T-helper 2 cell treated with Interferon-gamma antibody and Interleukin-4, amounts not matched to agents 5 μg/mL and 100 μg/mL, for 36 hours (primary cell): ENCODE results near the gene ARPC5L.

ENCODE experiments used
- DNase-seq: peaks from one replicate; pipeline ENCODE4 v3.0.0; 2021; ENCODE audit warnings: low spot score
- H3K27ac Mint-ChIP-seq: one replicate; pipeline ENCODE4 v1.8.0; 2021; ENCODE audit warnings: mild to moderate bottlenecking, mixed read lengths
- H3K27me3 Mint-ChIP-seq: one replicate; pipeline ENCODE4 v1.8.0; 2021; ENCODE audit warnings: low read depth, mixed read lengths
- H3K36me3 Mint-ChIP-seq: one replicate; pipeline ENCODE4 v1.8.0; 2021; ENCODE audit warnings: low read depth, mixed read lengths
- H3K4me1 Mint-ChIP-seq: one replicate; pipeline ENCODE4 v1.8.0; 2021; ENCODE audit warnings: low read depth, mixed read lengths
- H3K4me3 Mint-ChIP-seq: one replicate; pipeline ENCODE4 v1.8.0; 2022; ENCODE audit warnings: mild to moderate bottlenecking, moderate library complexity, mixed read lengths
- H3K9me3 Mint-ChIP-seq: one replicate; pipeline ENCODE4 v1.8.0; 2021; ENCODE audit warnings: mixed read lengths

The ARPC5L gene

DNA sequence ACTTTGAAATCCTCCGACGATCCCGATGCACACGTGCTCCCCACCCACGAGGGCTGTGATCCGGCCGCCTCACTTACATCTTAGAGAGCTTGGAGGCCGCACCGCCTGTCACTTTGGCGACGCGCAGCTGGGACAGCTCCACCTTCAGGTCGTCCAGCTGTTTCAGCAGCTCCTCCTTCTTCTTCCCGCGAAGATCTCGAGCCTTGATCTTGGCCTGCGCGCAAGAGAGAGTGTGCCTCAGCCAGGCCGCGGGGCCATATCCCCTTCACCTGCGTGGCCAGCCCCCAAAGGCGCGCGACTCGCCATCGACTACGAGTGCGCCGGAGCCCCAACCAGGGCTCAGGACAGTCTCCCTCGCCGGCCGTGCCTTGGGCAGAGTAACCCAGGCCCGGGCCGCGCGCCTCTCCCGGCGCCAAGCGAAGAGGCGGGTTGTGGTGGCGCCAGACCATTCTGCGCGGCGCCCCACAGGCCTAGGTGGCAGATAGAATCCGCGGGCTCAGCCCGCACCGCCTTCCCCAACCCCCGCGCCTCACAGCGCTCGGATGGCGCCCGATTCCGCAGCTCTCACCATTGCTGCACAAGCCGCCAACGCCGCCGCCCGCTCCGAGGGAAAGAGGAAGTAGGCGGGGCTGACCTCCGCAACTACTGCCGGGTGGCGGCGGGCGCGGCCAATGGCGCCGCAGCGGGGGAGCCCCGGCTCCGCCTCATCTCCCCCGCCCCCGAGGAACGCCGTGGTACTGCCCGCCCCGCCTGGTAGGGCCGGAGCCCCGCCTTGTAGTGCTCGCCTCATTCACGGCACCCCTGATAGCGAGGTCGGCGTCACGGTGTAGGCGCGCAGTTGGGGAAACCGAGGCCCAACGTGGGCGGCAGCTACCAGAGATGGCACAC is at the start of gene ARPC5L, which contains the start of gene RPL35:
TSS of gene ARPC5L (plus strand) at position 789 of the 888 bp plus-strand sequence. CDS start 7,161 bp downstream, outside the sequence.
TSS of gene RPL35 (minus strand) at position 616 of the 888 bp plus-strand sequence. CDS start at position 571, 45 bp downstream.
- Mint-ChIP-seq H3K27ac (peak within 1 kb of the TSS; percentile 97), H3K36me3 (peaks cover 41% of the 10 kb centered on the region), H3K9me3 (no peaks in the 10 kb centered on the region), H3K27me3 (no peaks in the 10 kb centered on the region), H3K4me3 (peak within 1 kb of the TSS; percentile 98), H3K4me1 (peaks cover 20% of the 10 kb centered on the region)
- peak; percentile 95 for DNase-seq

DNA sequence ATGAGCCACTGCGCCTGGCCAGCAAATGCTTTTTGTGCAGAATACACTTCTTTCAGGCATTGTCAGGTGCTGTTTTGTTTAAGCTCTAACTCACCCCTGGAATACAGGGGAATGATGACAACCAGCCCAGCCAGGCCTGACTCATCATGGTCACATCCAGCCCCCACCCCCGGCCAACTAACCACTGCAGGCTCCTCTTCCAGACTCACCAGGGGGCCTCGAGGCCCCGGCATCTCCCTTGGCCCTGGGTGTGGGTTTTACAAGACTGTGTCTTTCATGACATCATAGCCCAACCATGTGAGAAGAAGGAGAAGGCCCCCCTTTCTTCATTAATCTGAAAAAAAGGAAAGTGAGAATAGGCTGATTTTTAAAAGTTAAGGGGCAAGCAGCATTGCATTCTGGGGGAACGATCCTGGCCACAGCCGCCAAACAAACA is 49.5 kb upstream of the ARPC5L start:
- Mint-ChIP-seq H3K27me3 (no peaks in the 10 kb centered on the region), H3K9me3 (no peaks in the 10 kb centered on the region), H3K4me3 (no peak overlapping the region), H3K4me1 (no peaks in the 10 kb centered on the region), H3K27ac (no peak overlapping the region), H3K36me3 (no peaks in the 10 kb centered on the region)
- DNase-seq, result no peak

DNA sequence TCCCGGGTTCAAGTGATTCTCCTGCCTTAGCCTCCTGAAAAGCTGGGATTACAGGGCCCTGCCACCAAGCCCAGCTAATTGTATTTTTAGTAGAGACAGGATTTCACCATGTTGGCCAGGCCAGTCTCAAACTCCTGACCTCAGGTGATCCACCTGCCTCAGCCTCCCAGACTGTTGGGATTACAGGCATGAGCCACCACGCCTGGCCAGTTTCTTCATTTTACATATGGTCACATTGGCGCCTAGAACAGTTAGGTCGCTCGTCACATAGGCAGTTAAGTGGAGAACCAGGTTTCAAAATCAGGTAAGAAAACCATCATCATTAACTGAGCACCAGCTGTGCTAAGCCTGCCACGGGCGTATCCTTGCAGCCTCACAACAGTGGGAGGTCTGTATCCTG is 48.9 kb upstream of the ARPC5L start:
- no peak for DNase-seq
- peaks cover 1% of the 10 kb centered on the region for H3K4me1 Mint-ChIP-seq
- H3K36me3 Mint-ChIP-seq, result no peaks in the 10 kb centered on the region
- H3K9me3 Mint-ChIP-seq, result no peaks in the 10 kb centered on the region
- H3K27ac Mint-ChIP-seq, result no peak overlapping the region
- no peak overlapping the region for H3K4me3 Mint-ChIP-seq
- no peaks in the 10 kb centered on the region for H3K27me3 Mint-ChIP-seq

DNA sequence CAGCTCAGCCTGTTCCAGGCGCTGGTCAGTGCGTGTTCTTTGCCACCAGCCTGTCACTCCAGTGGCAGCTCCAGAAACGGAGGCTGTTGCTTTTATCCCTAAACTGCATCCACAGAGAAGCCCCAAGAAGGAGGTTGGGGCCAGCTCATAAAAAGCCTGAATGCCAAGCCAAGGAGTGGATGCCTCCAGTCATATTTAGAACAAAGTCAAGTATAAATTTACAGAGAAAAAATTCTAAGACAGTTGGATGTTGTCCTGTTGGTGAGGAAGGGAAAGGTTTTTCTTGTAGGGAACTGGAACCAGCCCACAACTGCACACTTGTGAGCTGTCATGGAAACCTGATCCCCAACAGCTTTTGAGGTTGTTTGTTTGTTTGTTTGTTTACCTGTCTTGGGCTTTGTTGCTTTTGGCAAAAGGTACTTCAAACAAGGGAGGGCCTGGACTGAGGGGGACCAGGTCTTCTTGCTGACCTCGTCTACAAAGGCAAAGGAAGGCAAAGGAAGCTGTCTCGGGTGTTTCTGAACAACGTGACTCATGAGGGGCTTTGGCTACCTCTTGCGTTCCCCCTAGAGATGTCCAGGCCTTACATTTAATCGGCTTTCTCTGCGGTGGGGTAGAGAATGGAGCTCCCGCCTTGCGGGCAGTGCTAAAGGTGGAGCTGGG is 48.3 kb upstream of the ARPC5L start:
- Mint-ChIP-seq H3K4me1 (peaks cover 7% of the 10 kb centered on the region), H3K27ac (no peak overlapping the region), H3K27me3 (no peaks in the 10 kb centered on the region), H3K36me3 (no peaks in the 10 kb centered on the region), H3K4me3 (no peak overlapping the region), H3K9me3 (no peaks in the 10 kb centered on the region)
- DNase-seq, result no peak

DNA sequence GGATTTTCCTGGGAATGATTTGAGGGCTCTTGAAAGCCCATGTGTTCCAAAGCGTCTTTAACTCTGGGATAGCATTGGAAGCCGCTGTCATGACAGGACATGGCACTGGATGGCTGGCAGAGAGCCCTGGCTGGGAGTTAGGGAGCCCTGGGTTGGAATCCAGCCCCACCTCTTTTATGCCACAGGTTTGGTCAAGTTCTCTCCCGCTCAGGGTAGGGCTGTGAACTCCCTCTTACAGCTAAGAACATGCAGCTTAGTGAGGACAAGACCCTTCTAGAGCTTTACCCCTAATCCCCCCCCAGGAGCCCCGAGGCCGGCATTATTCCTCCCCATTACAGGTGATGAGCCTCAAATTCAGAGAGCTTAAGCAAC is 47.8 kb upstream of the ARPC5L start:
- Mint-ChIP-seq H3K4me1 (peaks cover 9% of the 10 kb centered on the region), H3K4me3 (no peak overlapping the region), H3K36me3 (no peaks in the 10 kb centered on the region), H3K9me3 (no peaks in the 10 kb centered on the region), H3K27ac (no peak overlapping the region), H3K27me3 (no peaks in the 10 kb centered on the region)
- DNase-seq, result no peak

DNA sequence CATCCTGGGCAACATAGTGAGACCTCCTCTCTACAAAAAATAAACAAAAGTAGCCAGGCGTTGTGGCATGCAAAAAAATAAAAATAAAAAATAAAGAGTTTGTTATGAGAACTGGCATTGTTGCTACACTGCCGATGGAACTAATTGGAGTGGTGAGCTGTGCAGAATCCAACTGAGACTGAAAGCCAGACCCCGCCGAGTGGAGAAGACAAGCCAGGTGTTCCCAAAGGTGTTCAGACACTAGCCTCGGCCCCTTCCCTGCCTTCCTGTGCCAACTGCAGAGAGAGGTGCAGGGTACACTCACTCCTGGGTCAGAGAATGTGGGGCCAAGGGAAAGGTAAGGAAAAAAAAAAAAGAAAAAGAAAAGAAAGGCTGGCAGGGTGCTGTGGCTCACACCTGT is 46.3 kb upstream of the ARPC5L start:
- no peaks in the 10 kb centered on the region for H3K9me3 Mint-ChIP-seq
- no peaks in the 10 kb centered on the region for H3K27me3 Mint-ChIP-seq
- no peak overlapping the region for H3K27ac Mint-ChIP-seq

DNA sequence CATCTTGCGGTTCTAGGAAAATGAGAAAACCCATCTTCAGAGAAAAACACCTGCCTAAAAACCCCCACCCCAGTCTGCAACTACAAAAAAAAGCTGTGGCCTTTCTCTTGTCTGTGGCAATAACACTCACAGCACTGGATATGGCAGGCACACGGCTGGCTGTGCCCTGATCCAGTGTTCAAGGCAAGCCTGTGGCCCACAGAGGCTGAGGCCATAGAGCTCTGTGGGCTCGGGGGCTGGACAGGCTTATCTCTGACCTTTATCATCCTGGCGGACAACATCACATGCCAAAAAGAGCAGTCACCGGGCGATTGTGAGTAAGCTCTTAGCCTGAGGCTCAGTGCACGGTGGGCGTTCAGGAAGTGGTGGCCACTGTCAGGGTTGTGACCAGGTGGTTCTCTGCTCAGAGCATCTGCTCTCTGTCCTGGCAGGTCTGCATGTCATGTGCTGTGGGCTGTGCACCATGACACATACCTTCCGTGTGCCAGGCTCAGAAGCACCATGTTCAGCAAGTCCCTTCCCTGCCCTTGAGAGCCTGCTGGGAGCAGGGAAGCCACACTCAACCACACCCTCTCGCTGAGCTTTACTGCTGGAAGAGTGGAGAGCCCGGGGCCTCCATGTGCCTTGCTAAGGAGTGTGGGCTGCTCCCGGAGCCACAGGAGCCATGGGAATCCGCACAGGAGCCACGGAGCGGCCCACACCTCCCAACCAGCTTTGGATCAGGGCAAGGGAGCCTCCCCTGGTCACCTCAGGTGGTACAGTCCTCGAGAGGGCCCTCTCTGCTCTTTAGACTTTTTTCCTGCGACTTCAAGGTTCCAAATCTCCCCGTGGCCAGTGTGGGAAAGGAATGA is 43.3 kb upstream of the ARPC5L start:
- Mint-ChIP-seq H3K27me3 (peaks cover 4% of the 10 kb centered on the region), H3K36me3 (no peaks in the 10 kb centered on the region)
- peak; percentile 55 for DNase-seq

More for the DNA sequence above, 46.3 kb upstream of the ARPC5L start:
- DNase-seq, result no peak
- peaks cover 9% of the 10 kb centered on the region for H3K4me1 Mint-ChIP-seq
- no peaks in the 10 kb centered on the region for H3K36me3 Mint-ChIP-seq
- H3K4me3 Mint-ChIP-seq, result no peak overlapping the region

DNA sequence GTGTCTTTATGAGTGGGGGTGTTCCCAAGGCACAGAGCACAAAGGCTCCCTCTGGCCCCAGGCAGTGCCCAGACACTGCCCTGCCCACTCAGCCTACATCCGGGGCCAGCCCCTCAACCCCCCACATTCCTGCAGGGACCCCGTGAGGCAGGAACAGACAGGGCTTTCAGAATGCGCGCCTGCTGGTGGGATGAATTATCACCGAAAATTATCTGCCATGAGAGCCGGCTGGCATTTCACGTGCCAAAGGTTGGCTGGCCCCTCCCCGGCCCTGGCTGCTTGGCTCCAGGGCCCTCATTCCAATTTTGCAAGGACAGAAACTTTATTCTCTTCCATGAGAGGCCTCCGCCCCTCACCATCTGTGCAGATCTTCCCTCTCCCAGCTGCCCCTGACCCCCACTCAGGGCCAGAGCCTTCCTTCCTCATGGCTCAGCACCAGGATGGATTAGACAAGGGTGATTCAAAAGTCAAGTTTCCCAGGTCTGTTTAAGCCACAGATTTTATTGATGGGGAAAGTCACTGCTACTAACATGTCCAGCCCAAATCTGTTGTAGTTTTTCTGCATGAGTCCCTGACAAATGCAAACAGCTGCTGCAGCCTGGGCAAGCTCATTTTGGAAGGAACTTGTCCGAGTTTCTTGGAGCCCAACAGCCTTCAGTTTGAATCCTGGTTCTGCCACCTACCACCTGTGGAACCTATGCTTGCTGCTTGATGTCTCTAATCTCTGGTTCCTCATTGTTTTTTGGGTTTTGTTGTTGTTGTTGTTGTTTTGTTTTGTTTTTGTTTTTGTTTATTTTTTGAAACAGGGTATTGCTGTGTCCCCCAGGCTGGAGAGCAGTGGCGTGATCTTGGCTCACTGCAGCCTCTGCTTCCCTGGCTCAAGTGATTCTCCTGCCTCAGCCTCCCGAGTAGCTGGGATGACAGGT is 41.0 kb upstream of the ARPC5L start:
- Mint-ChIP-seq H3K9me3 (no peaks in the 10 kb centered on the region), H3K4me1 (peaks cover 9% of the 10 kb centered on the region), H3K36me3 (no peaks in the 10 kb centered on the region)

More for the DNA sequence above, 43.3 kb upstream of the ARPC5L start:
- Mint-ChIP-seq H3K4me1 (peaks cover 9% of the 10 kb centered on the region), H3K4me3 (no peak overlapping the region), H3K9me3 (no peaks in the 10 kb centered on the region), H3K27ac (peak overlapping the region; percentile 4)

DNA sequence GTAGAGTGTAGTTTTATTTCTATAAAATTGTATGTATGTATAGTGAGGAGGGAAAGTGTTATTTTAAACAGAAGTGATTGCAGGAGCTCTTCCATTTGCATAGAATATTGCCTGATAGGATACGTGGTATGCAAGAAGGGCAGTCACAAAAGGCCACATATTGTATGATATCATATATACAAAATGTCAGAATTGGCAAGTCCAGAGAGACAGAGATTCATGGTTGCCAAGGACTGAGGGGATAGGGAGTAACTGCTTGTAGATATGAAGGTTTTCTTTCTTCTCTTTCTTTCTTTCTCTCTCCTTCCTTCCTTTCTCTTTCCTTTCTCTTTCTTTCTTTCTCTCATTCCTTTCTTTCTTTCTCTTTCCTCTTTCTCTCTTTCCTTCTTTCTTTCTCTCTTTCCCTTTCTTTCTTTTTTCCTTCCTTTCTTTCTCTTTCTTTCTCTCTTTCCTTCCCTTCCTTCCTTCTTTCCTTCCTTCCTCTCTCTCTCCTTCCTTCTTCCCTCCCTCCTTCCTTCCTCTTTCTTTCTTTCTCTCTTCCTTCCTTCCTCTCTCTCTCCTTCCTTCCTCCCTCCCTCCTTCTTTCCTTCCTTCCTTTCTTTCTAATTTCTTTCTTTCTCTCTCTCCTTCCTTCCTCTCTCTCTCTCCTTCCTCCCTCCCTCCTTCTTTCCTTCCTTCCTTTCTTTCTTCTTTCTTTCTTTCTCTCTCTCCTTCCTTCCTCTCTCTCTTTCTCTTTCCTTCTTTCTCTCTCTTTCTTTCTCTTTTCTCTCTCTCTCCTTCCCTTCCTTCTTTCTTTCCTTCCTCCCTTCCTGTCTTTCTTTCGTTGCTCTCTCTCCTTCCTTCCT is 33.2 kb upstream of the ARPC5L start:
- no peak overlapping the region for H3K27ac Mint-ChIP-seq
- no peaks in the 10 kb centered on the region for H3K36me3 Mint-ChIP-seq
- no peaks in the 10 kb centered on the region for H3K27me3 Mint-ChIP-seq
- DNase-seq, result no peak
- H3K4me3 Mint-ChIP-seq, result no peak overlapping the region
- no peaks in the 10 kb centered on the region for H3K9me3 Mint-ChIP-seq
- no peaks in the 10 kb centered on the region for H3K4me1 Mint-ChIP-seq

More for the DNA sequence above, 41.0 kb upstream of the ARPC5L start:
- Mint-ChIP-seq H3K27me3 (peaks cover 4% of the 10 kb centered on the region), H3K4me3 (no peak overlapping the region), H3K27ac (no peak overlapping the region)
- no peak for DNase-seq

DNA sequence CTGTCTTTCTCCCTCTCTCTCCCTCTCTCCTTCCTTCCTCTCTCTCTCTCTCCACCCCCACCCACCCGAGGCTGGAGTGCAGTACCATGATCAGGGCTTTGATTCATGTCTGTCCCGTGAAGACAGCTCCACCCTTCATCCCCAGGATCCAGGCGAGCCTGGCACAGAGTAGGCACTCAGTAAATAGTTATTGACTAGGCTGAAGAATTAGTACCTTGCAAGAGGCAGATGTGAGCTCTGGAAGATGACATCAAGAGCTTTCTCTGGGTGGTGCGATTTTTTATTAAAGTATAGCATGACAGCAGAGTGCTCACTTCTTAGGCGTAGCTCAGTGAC is 32.6 kb upstream of the ARPC5L start:
- H3K27ac Mint-ChIP-seq, result no peak overlapping the region
- no peaks in the 10 kb centered on the region for H3K4me1 Mint-ChIP-seq
- H3K36me3 Mint-ChIP-seq, result no peaks in the 10 kb centered on the region
- peaks cover under 1% of the 10 kb centered on the region for H3K27me3 Mint-ChIP-seq
- H3K4me3 Mint-ChIP-seq, result no peak overlapping the region
- no peaks in the 10 kb centered on the region for H3K9me3 Mint-ChIP-seq
- no peak for DNase-seq

DNA sequence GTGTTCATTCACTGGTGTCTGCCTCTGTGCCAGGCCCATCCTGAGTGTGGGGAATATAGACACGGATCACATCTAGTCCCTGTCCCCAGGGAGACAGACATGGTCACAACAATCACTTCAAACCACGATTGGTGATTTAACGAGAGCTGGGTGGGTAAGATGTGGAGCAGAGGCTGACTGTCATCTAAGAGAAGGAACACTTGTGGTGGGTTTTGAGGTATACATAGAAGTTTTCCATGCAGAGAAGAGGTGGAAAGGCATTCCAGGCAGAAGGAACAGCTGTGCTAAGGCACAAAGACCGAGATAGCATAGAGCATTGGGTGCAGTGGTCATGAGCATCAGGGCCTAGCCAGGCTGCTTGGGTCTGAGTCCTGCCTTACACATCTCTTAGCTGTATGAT is 31.3 kb upstream of the ARPC5L start:
- no peaks in the 10 kb centered on the region for H3K4me1 Mint-ChIP-seq
- no peak for DNase-seq
- H3K9me3 Mint-ChIP-seq, result no peaks in the 10 kb centered on the region
- no peak overlapping the region for H3K4me3 Mint-ChIP-seq
- H3K27ac Mint-ChIP-seq, result no peak overlapping the region
- H3K36me3 Mint-ChIP-seq, result no peaks in the 10 kb centered on the region
- H3K27me3 Mint-ChIP-seq, result peaks cover 2% of the 10 kb centered on the region

DNA sequence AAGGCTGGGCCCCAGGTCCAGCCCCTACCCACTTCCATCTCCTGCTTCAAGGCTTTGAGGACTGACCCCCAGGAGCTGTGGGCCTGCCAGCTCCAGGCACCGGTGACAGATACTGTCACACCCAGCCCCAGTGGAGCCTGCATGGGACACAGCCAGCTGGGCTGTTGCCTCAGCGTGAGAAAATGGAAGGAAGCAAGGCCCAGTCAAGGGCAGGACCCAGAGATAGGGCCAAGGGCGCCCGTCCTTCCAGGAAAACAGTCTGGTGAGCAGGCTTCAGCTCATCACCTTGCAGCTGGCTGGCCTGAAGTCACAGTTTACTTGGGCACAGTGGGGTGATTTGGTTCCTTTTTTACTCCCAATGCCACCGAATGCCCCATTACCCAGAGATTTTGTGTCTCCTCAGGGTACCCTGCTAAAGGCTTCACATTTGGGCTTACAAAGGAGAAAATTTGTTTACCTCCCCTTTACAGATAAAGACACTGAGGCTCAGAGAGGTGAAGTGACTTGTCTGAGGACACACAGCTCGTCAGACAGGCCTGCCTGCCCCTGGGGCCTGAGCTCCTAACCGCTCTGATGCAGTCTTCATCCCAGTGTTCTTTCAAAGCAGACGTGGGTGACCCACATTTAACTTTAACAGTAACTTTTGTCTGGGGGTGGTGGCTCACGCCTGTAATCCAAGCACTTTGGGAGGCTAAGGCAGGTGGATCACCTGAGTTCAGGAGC is 30.1 kb upstream of the ARPC5L start:
- no peaks in the 10 kb centered on the region for H3K4me1 Mint-ChIP-seq
- no peaks in the 10 kb centered on the region for H3K36me3 Mint-ChIP-seq
- no peak overlapping the region for H3K27ac Mint-ChIP-seq
- no peak overlapping the region for H3K4me3 Mint-ChIP-seq
- no peak for DNase-seq
- H3K9me3 Mint-ChIP-seq, result no peaks in the 10 kb centered on the region
- peaks cover 2% of the 10 kb centered on the region for H3K27me3 Mint-ChIP-seq
